PC-3 (cell line): ENCODE data around the gene C12orf57. TPM values are rescaled to one million over a fixed set of nuclear protein-coding genes. Genes with fewer than 3 reads are reported as not detected.

Experiments
- ATAC-seq: fragments of 200-7000 bp; cut with Tn5 transposase; 2 replicates; pipeline ENCODE4 v1.9.1; 2020; ENCODE audit warnings: mild to moderate bottlenecking, moderate library complexity
- BruUV-seq: library from RNA; stranded (reverse); fragments of 400-500 nt; replicated peaks from 2 replicates; lab custom pipeline; 2021; lab: Mats Ljungman, UMichigan
- CTCF ChIA-PET: fragments of 300-600 bp; sonication (Branson Sonifier 250); formaldehyde crosslinking; loops from one replicate; lab custom pipeline; 2022; ENCODE audit warnings: antibody characterized with exemption; lab: Charles Lee
- POLR2A ChIA-PET: fragments of 300-600 bp; sonication (Branson Sonifier 250); formaldehyde crosslinking; loops from one replicate; lab custom pipeline; 2022; ENCODE audit warnings: antibody characterized with exemption; ENCODE audit not compliant: unreplicated experiment; lab: Charles Lee
- DNase-seq: peaks from one replicate; pipeline ENCODE4 v3.0.0-alpha.2; 2015
- H2AFZ ChIP-seq: fragments of 300-600 bp; sonication (generic); 2 replicates; pipeline ENCODE4 v1.6.0; 2016; ENCODE audit warnings: antibody characterized with exemption, low read length
- H3F3A ChIP-seq: fragments of 300-600 bp; sonication (generic); one replicate; pipeline ENCODE4 v1.6.0; 2017; ENCODE audit warnings: antibody characterized with exemption, low read length, control low read depth, mild to moderate bottlenecking; ENCODE audit not compliant: unreplicated experiment
- H3K27ac ChIP-seq: fragments of 300-600 bp; sonication (generic); 2 replicates; pipeline ENCODE4 v1.5.1; 2016; ENCODE audit warnings: mild to moderate bottlenecking, low read length
- H3K27me3 ChIP-seq: fragments of 300-600 bp; sonication (generic); 2 replicates; pipeline ENCODE4 v1.6.1; 2016; ENCODE audit warnings: low read length, mixed read lengths
- H3K36me3 ChIP-seq: fragments of 300-600 bp; sonication (generic); 2 replicates; pipeline ENCODE4 v1.6.1; 2016; ENCODE audit warnings: low read depth, mixed run types, low read length, mixed read lengths
- H3K4me1 ChIP-seq: fragments of 300-600 bp; sonication (generic); 2 replicates; pipeline ENCODE4 v1.5.1; 2016; ENCODE audit warnings: low read length; ENCODE audit not compliant: insufficient read depth
- H3K4me2 ChIP-seq: fragments of 300-600 bp; sonication (generic); 2 replicates; pipeline ENCODE4 v1.6.0; 2016; ENCODE audit warnings: low read length
- H3K4me3 ChIP-seq: fragments of 300-600 bp; sonication (generic); 2 replicates; pipeline ENCODE4 v1.5.1; 2016; ENCODE audit warnings: mild to moderate bottlenecking, low read length, mixed read lengths
- H3K79me2 ChIP-seq: fragments of 300-600 bp; sonication (generic); 2 replicates; pipeline ENCODE4 v1.6.1; 2017; ENCODE audit warnings: low read length, mixed read lengths
- H3K9ac ChIP-seq: fragments of 300-600 bp; sonication (generic); 2 replicates; pipeline ENCODE4 v1.6.0; 2016; ENCODE audit warnings: mild to moderate bottlenecking, low read length
- H3K9me2 ChIP-seq: fragments of 300-600 bp; sonication (generic); replicated peaks from 2 replicates; pipeline ENCODE4 v1.6.1; 2016; ENCODE audit warnings: mixed run types, low read length, mixed read lengths
- H3K9me3 ChIP-seq: fragments of 300-600 bp; sonication (generic); 2 replicates; pipeline ENCODE4 v1.6.1; 2016; ENCODE audit warnings: low read length, mixed read lengths
- H4K20me1 ChIP-seq: fragments of 300-600 bp; sonication (generic); 2 replicates; pipeline ENCODE4 v1.6.1; 2016; ENCODE audit warnings: low read length, mixed read lengths
- CTCF ChIP-seq: fragments of 300-600 bp; sonication (generic); conservative IDR thresholded peaks from 2 replicates; pipeline ENCODE4 v1.5.1; 2017; ENCODE audit warnings: antibody characterized with exemption, low read depth, mild to moderate bottlenecking, low read length
- EZH2 ChIP-seq: fragments of 300-600 bp; sonication (generic); IDR thresholded peaks from one replicate; pipeline ENCODE4 v1.6.1; 2017; ENCODE audit warnings: antibody characterized with exemption, mild to moderate bottlenecking, low read length; ENCODE audit not compliant: unreplicated experiment
- EZH2phosphoT487 ChIP-seq: fragments of 300-600 bp; sonication (generic); IDR thresholded peaks from 2 replicates; pipeline ENCODE4 v1.6.1; 2018; ENCODE audit warnings: mild to moderate bottlenecking, antibody characterized with exemption, low read length, borderline replicate concordance
- intact Hi-C: fragments of 100-400 bp; cut with micrococcal nuclease; formaldehyde crosslinking; loops from 2 replicates; pipeline ENCODE4 v1.9.0; 2023
- total RNA-seq: library from RNA; depleted of rRNA; stranded (reverse); fragments of >200 nt; gene quantifications from 2 replicates; pipeline ENCODE4 v1.2.3, GENCODE V29; 2014

C12orf57 gene
- total RNA-seq, 1 experiment from 2014 or later: 125 TPM

- BruUV-seq: no TSS peak
- POLR2A ChIA-PET: interaction anchor here (0.6 kb wide), 2 partner anchors 41 to 91 kb away, joined by 5 to 6 read pairs; no protein-coding TSS in a partner anchor
- no peak for TF ChIP-seq CTCF
- H3K9ac ChIP-seq: no peak overlapping the region
- H3K79me2 ChIP-seq: peaks cover under 1% of the 10 kb centered on the region; the same call in 1 of the 2 replicates
- no peak overlapping the region for H2AFZ ChIP-seq
- H3K9me2 ChIP-seq: no peaks in the 10 kb centered on the region
- CTCF ChIA-PET: no interaction called here
- no peaks in the 10 kb centered on the region for H4K20me1 ChIP-seq
- no peaks in the 10 kb centered on the region for H3K4me1 ChIP-seq
- H3K36me3 ChIP-seq: peaks cover 28% of the 10 kb centered on the region
- DNase-seq (no peak), ATAC-seq (no peak)
- no peaks in the 10 kb centered on the region for H3F3A ChIP-seq
- H3K4me3 ChIP-seq: no peak overlapping the region
- no peak overlapping the region for H3K4me2 ChIP-seq
- H3K27me3 ChIP-seq: no peaks in the 10 kb centered on the region
- H3K9me3 ChIP-seq: no peaks in the 10 kb centered on the region
- intact Hi-C loops: no loop called here
- H3K27ac ChIP-seq: no peak overlapping the region
Observed at GRCh38 chr12:6978188-6978587, 34.4 kb downstream of the C12orf57 start.

- H3K4me2 ChIP-seq: no peak overlapping the region
- H3K4me1 ChIP-seq: no peaks in the 10 kb centered on the region
- H3K27ac ChIP-seq: no peak overlapping the region
- no peaks in the 10 kb centered on the region for H3K9me2 ChIP-seq
- no peak overlapping the region for H3K9ac ChIP-seq
- no peak overlapping the region for H3K4me3 ChIP-seq
- ChIA-PET POLR2A (no interaction called here), CTCF (no interaction called here)
- H3K36me3 ChIP-seq: peaks cover 28% of the 10 kb centered on the region
- no peak for TF ChIP-seq CTCF
- no peak for TF ChIP-seq EZH2
- no peak for TF ChIP-seq EZH2phosphoT487
- no peaks in the 10 kb centered on the region for H3F3A ChIP-seq
- no peaks in the 10 kb centered on the region for H3K9me3 ChIP-seq
- H3K27me3 ChIP-seq: no peaks in the 10 kb centered on the region
- H2AFZ ChIP-seq: no peak overlapping the region
- intact Hi-C loops: no loop called here
- H4K20me1 ChIP-seq: no peaks in the 10 kb centered on the region
- BruUV-seq: no TSS peak
- no peak for DNase-seq
- ATAC-seq: no peak
- no peaks in the 10 kb centered on the region for H3K79me2 ChIP-seq
Observed at GRCh38 chr12:6978611-6979011, 34.8 kb downstream of the C12orf57 start.

- intact Hi-C loops: no loop called here
- ATAC-seq: no peak
- no peaks in the 10 kb centered on the region for H3K9me2 ChIP-seq
- no peaks in the 10 kb centered on the region for H3K79me2 ChIP-seq
- H3K27me3 ChIP-seq: no peaks in the 10 kb centered on the region
- H2AFZ ChIP-seq: no peak overlapping the region
- CTCF ChIA-PET: no interaction called here
- H3F3A ChIP-seq: no peaks in the 10 kb centered on the region
- H3K9ac ChIP-seq: no peak overlapping the region
- no TSS peak for BruUV-seq
- H3K27ac ChIP-seq: no peak overlapping the region
- TF ChIP-seq EZH2phosphoT487: no peak
- no peak for TF ChIP-seq EZH2
- no peak for TF ChIP-seq CTCF
- H3K9me3 ChIP-seq: no peaks in the 10 kb centered on the region
- POLR2A ChIA-PET: no interaction called here
- H3K36me3 ChIP-seq: peaks cover 25% of the 10 kb centered on the region
- no peaks in the 10 kb centered on the region for H3K4me1 ChIP-seq
- H3K4me3 ChIP-seq: no peak overlapping the region
- H3K4me2 ChIP-seq: no peak overlapping the region
- no peak for DNase-seq
- no peaks in the 10 kb centered on the region for H4K20me1 ChIP-seq
Observed at GRCh38 chr12:6979021-6979420, 35.2 kb downstream of the C12orf57 start.
